RPMI7951 (cell line): Measurements from ENCODE around the gene PALM3. TPM values are rescaled to one million over a fixed set of nuclear protein-coding genes. Genes with fewer than 3 reads are reported as not detected.
"Not testable (repeated sequence)": the region's sequence is repeated elsewhere in the genome, so short reads cannot be mapped to it uniquely, and the experiment has no call there.

Experiments used
- DNase-seq: peaks from one replicate; pipeline ENCODE4 v3.0.0-alpha.2; 2012; ENCODE audit warnings: low read depth
- total RNA-seq: library from RNA; depleted of rRNA; stranded (reverse); fragments of >200 nt; shearing (Covaris generic); gene quantifications from 2 replicates; pipeline ENCODE4 v1.2.3, GENCODE V29; 2014

PALM3 gene
- total RNA-seq, 1 experiment from 2014 or later = under 0.01 TPM

DNA sequence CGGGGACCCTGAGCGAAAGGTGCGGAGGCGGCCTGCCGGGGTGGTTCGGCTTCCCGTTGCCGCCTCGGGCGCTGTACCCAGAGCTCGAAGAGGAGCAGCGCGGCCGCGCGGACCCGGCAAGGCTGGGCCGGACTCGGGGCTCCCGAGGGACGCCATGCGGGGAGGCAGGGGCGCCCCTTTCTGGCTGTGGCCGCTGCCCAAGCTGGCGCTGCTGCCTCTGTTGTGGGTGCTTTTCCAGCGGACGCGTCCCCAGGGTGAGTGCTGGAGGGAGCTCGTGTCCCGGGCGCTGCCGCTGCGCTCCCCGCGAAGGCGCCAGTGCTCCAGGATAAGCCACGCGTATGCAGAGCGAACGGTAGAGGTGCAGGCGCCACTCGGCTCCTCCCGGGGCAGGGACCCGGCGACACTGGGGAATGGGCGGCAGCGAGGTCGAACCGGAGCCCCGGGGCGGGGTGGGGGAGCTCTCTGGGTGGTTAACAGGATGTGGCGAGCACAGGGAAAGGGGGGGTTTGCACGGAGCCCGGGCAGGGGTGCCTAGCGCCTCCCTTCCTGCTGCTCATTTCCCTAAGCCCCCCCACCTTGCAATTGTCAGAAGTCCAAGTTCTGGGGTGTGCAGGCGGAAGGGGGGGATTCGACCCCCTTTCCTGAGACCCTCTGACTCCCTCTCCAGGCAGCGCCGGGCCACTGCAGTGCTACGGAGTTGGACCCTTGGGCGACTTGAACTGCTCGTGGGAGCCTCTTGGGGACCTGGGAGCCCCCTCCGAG, 30.0 kb downstream of the PALM3 start, which contains the start of gene IL27RA:
Gene IL27RA (plus strand): TSS at position 44 of the 762 bp plus-strand sequence. CDS start 111 bp downstream, at position 155.
- peak; percentile 40 for DNase-seq

DNA sequence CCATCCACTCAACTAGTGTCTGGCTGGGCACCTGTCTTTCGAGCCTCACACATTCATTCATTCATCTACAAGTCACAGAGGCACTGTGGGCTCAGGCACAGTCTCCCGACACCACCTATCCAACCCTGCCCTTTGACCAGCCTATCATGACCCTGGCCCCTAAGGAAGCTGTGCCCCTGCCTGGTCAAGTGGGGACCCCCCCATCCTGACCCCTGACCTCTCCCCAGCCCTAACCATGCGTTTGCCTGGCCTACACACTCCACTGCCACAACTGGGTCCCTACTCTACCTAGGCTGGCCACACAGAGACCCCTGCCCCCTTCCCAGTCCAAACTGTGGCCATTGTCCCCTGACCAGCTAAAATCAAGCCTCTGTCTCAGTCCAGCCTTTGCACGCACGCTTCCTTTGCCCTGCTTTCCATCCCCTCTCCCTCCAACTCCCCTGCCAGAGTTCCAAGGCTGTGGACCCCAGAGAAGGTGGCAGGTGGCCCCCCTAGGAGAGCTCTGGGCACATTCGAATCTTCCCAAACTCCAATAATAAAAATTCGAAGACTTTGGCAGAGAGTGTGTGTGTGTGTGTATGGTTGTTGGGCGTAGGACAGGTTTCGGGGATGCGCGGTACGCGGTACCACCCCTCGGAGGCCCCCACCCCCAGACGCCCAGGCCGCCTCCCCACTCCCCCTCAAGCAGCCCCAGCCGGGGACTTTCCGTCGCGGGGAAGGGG, 30.7 kb downstream of the PALM3 start:
- no peak for DNase-seq

DNA sequence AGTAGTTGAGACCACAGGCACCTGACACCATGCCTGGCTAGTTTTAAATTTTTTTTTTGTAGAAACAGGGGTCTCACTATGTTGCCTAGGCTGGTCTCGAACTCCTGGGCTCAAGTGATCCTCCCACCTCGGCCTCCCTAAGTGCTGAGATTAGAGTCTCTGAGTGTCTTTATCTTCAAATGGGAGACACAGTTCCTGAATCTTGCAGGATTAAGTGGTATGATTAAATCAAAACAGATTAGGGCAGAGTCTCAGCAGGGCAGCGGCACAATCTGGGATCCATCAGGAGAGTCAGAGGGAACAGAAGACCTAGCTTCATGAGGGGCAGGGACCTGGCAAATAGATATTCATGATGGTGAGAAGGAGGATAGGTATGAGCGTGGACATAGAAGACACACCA, 33.0 kb downstream of the PALM3 start:
- DNase-seq = no peak

DNA sequence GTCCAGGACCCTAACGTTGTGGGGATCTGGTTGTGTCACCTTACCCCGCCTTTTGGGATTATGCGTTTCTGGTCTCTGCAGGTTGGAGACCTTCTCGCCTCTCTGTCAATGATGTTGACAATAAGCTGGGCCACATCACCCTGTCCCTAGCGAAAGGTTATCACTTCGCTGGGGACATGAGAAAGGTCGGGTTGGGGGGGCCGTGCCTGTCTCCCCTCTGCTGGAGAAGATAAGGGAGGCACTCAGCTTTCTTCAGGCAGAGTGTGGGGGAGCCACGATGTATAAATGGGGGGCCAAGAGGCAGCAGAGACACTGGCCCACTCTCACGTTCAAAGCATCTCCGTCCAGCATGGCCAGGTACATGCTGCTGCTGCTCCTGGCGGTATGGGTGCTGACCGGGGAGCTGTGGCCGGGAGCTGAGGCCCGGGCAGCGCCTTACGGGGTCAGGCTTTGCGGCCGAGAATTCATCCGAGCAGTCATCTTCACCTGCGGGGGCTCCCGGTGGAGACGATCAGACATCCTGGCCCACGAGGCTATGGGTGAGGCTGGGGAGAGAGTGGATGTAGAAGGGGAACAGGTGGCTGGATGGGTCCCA, 33.9 kb downstream of the PALM3 start, which contains the start of gene RLN3:
Gene RLN3 (plus strand): TSS at position 293 of the 595 bp plus-strand sequence. CDS start 57 bp downstream, at position 350.
- no peak for DNase-seq

GRCh38 chr19:14026652-14027192, 35.2 kb downstream of the PALM3 start:
- DNase-seq = not testable (repeated sequence)

DNA sequence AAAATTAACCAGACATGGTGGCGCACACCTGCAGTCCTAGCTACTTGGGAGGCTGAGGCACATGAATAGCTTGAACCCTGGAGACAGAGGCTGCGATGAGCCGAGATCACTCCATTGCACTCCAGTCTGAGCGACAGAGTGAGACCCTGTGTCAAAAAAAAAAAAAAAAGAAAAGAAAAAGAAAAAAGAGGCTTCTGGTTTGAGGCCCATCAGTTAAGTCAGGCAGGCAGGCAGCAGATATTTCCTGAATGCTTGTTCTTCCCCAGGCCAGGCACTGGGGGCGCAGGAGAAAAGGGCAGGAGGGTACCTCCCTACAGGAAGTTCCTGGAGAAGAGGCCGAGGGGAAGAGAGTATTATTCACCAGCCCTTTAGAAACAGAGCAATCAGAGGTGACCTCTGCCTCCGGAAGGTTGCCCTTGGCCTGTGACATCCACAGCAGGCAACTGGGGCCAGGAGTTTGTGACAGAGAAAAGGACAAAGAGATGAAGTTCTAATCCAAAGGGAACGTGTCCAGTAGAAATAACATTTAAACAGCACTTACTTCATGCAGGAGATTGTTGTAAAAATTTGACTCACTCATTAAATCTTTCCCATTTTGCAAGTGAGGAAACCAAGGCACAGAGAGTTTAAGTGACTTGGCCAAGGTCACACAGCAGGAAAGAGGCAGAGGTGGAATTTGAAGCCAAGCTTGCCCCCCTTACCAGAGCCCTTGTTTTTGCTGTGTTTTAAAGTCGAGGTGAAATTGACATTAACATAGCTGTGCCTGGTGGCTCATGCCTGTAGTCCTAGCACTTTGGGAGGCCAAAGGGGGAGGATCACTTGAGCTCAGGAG, 38.3 kb downstream of the PALM3 start:
- peak; percentile 63 for DNase-seq

GRCh38 chr19:14022469-14022868, 39.4 kb downstream of the PALM3 start:
- DNase-seq = no peak

GRCh38 chr19:14021474-14021873, 40.4 kb downstream of the PALM3 start:
- DNase-seq = no peak

GRCh38 chr19:14019739-14020138, 42.1 kb downstream of the PALM3 start:
- DNase-seq = not testable (repeated sequence)

DNA sequence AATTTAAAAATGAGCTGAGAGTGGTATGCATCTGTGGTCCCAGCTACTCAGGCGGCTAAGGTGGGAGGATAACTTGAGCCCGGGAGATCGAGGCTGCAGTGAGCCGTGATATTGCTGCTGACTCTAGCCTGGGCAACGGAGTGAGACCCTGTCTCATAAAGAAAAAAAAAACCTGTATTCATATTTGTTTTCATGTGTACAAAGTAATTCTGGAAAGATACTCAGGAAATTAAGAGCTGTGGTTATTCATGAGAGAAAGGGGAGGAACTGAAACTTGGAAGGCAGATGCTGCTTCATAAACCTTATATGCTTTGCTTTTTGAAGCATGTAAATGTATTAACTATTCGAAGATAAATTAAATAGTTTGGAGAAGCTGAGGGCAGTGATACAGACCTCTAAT, 42.8 kb downstream of the PALM3 start:
- DNase-seq = no peak

DNA sequence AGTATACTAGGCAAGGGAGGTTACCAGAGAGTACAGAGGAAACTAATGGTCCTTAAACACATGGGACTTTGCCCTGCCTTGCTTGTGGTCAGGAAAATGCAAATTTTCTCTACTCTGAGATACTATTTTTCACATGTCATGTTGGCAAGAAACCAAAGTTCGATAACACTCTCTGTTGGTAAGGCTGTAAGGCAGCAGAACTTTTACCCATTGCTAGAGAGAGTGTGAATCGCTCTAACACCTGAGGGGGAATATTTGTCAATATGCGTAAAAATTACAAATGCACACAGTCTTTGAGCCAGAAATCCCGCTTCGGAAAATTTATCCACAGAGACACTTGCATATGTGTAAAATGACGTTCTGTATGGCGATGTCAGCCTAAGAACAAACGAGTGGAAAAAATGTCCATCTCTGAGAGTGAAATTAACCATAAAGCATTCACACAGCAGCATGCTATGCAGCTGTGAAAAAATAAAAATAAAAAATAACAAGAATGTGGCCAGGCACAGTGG, 46.3 kb downstream of the PALM3 start:
- DNase-seq = no peak

GRCh38 chr19:14012378-14012915, 49.4 kb downstream of the PALM3 start:
- no peak for DNase-seq

- no peak for DNase-seq
Measured at GRCh38 chr19:14006766-14007562, 54.9 kb downstream of the PALM3 start.

DNA sequence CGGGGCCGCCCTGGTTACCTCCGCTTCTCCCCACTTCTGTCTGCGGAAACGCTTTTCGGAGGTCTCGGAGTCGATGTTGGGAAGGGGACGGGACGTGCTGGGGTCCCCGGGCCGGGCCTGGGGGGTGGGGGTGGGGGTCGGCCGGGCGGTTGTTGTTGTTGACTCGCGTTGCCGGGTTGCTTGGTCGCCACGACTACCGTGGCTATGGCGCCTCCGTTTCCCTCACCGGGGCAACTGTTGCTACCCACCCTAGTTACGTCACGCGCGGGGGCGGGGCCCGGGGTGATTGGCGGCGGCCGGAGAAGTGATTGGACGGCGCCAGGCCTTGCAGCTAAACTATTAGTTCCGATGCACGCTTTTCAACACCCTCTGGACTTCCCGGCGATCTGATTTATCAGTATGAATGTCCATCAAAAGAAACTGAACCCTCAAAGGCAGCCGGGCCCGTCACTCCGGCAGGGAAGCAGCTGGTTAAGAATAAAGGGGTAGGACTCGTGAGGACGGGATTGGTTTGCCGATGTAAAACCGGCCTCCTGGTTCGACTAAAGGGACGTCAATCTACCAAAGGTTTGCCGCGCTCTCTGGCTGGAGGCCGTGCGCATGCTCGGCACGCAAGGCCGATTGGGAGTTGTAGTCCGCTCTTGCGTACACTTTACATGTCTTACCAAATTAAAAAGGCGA, 55.7 kb downstream of the PALM3 start, which contains the start of gene RFX1:
Gene RFX1 (minus strand): TSS at position 236 of the 681 bp plus-strand sequence. CDS start 12,477 bp downstream, outside the sequence.
- DNase-seq = peak; percentile 100

- DNase-seq = peak; percentile 83
Measured at GRCh38 chr19:14005349-14006084, 56.4 kb downstream of the PALM3 start.

- no peak for DNase-seq
Measured at GRCh38 chr19:14004619-14005348, 57.1 kb downstream of the PALM3 start.
